Psoas muscle (tissue), 8 donors: Measurements from ENCODE around the gene FAM171A1. TPM values are rescaled to one million over a fixed set of nuclear protein-coding genes. Genes with fewer than 3 reads are reported as not detected.

Source experiments
- ATAC-seq, 4 donors: fragments of 200-7000 bp; cut with Tn5 transposase; one replicate each; pipeline ENCODE4 v1.9.1; 2020; ENCODE audit warnings: moderate library complexity in 3 of 4, mild to moderate bottlenecking in 2 of 4
- DNase-seq, 2 donors: peaks; one replicate each; pipeline ENCODE4 v3.0.0-alpha.2; 2020
- H3K27ac ChIP-seq: fragments of 200-600 bp; one replicate; pipeline ENCODE4 v1.8.0; 2022
- H3K27me3 ChIP-seq, 3 donors: fragments of 200-600 bp in 1 of 3; one replicate each; pipeline versions ENCODE4 v1.6.1 to v1.8.0; 2013 to 2022; ENCODE audit warnings: low read length in 2 of 3, mild to moderate bottlenecking in 2 of 3, moderate library complexity in 1 of 3; ENCODE audit not compliant: insufficient read depth in 3 of 3
- H3K36me3 ChIP-seq, 2 donors: fragments of 200-600 bp in 1 of 2; one replicate each; pipeline versions ENCODE4 v1.6.1 to v1.8.0; 2013 to 2022; ENCODE audit warnings: low read depth in 1 of 2, mild to moderate bottlenecking in 1 of 2, moderate library complexity in 1 of 2; ENCODE audit not compliant: insufficient read depth in 1 of 2
- H3K4me1 ChIP-seq: fragments of 200-600 bp; one replicate; pipeline ENCODE4 v1.8.0; 2022
- H3K4me3 ChIP-seq: fragments of 200-600 bp; one replicate; pipeline ENCODE4 v1.8.0; 2022; ENCODE audit warnings: mild to moderate bottlenecking
- H3K9me3 ChIP-seq: fragments of 200-600 bp; one replicate; pipeline ENCODE4 v1.8.0; 2022
- WGBS, 3 donors: extraction: QIAGEN DNeasy Blood & Tissue Kit; methylation state at CpG; one replicate each; pipeline versions ENCODE4 v1.1.6 to v1.1.7; 2013; 5-methylcytosine and 5-hydroxymethylcytosine counted together
- intact Hi-C, 2 donors: fragments of 100-400 bp; cut with DNase I; formaldehyde crosslinking; loops; one replicate each; pipeline versions ENCODE4 v1.11.0 to v1.14.2; 2022
- polyA plus RNA-seq, 3 donors: library from polyadenylated mRNA; stranded (reverse); fragments of 200-250 nt; gene quantifications; one replicate each; pipeline ENCODE4 v1.2.3, GENCODE V29; 2013
- total RNA-seq, 4 donors: library from RNA; stranded (reverse); fragmentation: NEBNext Ultra II Directional in 2 of 4; extraction: Animal tissue kit (Norgen Biotek cat#: 25700) in 2 of 4; gene quantifications; one replicate each; pipeline versions ENCODE4 v1.2.1 to v1.2.4, GENCODE V29; 2021 to 2023
- TF ChIP-seq, protein P1 (sequence below): fragments of 200-600 bp; IDR thresholded peaks from one replicate; pipeline ENCODE4 v1.8.0; 2022; ENCODE audit warnings: antibody characterized with exemption
- donor health status: healthy with polysubstance abuse.
- donor health status: DM: no; HTN: no; CAD: no; lungs with moderate emphysema.
- donor health status: Bipolar disorder and iron deficiency.
- donor health status: healthy.
- donor health status: DM: yes; HTN: yes; CAD: no.
- donor health status: DM: no; HTN: no; CAD: no.
- donor health status: DM: no; HTN: no; CAD: no.
- donor health status: DM: yes; HTN: yes; CAD: no.

The FAM171A1 gene
- total and polyA plus RNA-seq, 7 donors, result 3.9 to 10.5 (median 5.0) TPM

DNA sequence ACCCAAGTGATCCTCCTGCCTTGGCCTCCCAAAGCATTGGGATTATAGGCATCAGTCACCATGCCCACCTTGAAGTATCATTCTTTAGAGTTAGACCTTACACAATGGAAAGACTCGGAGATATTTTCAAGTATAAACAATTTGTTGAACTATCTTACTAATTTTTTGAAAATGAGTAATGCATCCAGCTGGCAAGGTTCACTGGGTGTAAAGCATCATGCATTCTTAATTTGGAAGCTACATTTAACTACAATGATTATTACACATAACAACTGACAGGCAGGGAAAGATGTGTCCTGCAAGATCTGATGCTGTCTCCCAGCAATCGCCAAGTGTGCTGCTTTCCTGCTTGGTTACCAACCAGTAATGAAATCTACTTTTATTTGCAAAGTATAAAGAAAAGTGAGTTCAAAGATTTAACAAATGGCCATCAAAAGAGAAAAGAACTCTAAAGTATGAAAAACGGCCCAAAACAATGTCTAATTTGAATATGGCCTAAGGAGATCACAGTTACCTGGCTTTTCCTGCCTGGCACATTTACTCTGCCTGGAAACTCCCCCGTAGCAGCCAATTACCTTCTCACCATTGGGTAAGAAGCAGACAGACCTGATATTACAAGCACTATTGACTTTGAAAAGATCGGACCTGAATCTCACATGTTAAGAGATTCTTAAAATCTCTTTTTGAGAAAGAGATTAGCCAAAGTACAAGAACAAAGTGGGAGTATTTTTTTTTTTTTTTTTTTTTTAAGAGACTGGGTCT, 143.3 kb downstream of the FAM171A1 start:
- Histone ChIP-seq H3K27me3 (no peaks in the 10 kb centered on the region), H3K27ac (no peak overlapping the region), H3K9me3 (no peaks in the 10 kb centered on the region), H3K4me1 (no peaks in the 10 kb centered on the region), H3K36me3 (no peaks in the 10 kb centered on the region), H3K4me3 (no peak overlapping the region)
- DNase-seq, result no peak
- no peak for ATAC-seq
- WGBS, 3 donors, result 84 to 86% (median 85%) methylated on average over 5 of the region's 5 CpGs
- intact Hi-C loops, result no loop called here
- TF ChIP-seq, protein P1, sequence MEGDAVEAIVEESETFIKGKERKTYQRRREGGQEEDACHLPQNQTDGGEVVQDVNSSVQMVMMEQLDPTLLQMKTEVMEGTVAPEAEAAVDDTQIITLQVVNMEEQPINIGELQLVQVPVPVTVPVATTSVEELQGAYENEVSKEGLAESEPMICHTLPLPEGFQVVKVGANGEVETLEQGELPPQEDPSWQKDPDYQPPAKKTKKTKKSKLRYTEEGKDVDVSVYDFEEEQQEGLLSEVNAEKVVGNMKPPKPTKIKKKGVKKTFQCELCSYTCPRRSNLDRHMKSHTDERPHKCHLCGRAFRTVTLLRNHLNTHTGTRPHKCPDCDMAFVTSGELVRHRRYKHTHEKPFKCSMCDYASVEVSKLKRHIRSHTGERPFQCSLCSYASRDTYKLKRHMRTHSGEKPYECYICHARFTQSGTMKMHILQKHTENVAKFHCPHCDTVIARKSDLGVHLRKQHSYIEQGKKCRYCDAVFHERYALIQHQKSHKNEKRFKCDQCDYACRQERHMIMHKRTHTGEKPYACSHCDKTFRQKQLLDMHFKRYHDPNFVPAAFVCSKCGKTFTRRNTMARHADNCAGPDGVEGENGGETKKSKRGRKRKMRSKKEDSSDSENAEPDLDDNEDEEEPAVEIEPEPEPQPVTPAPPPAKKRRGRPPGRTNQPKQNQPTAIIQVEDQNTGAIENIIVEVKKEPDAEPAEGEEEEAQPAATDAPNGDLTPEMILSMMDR, result no peak

DNA sequence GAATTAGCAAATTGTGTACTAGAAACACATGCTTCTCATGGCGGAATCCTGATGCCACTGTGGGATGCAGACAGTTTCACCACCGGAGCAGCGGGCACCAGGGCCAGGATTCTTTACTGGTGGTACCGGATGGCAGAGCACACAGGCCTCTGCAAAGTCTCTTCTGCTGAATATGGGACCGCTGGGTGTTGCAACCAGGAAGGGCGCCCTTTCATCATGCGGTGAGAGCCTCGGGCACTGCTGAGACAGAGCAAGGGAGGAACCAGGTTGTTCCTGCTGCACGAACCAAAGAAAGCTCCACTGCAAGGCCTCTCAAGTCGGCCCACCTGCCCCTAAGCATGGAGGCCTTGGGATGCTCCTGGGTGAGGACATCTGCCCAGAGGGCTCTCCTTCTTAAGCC, 145.6 kb downstream of the FAM171A1 start:
- intact Hi-C loops, result no loop called here
- no peaks in the 10 kb centered on the region for H3K27me3 ChIP-seq
- no peaks in the 10 kb centered on the region for H3K4me1 ChIP-seq
- WGBS, 3 donors, result 93 to 98% (median 97%) methylated on average over 10 of the region's 10 CpGs
- H3K27ac ChIP-seq, result no peak overlapping the region
- TF ChIP-seq, protein P1, result no peak
- no peaks in the 10 kb centered on the region for H3K9me3 ChIP-seq
- H3K4me3 ChIP-seq, result no peak overlapping the region
- H3K36me3 ChIP-seq, result no peaks in the 10 kb centered on the region
- ATAC-seq (no peak), DNase-seq (no peak)

DNA sequence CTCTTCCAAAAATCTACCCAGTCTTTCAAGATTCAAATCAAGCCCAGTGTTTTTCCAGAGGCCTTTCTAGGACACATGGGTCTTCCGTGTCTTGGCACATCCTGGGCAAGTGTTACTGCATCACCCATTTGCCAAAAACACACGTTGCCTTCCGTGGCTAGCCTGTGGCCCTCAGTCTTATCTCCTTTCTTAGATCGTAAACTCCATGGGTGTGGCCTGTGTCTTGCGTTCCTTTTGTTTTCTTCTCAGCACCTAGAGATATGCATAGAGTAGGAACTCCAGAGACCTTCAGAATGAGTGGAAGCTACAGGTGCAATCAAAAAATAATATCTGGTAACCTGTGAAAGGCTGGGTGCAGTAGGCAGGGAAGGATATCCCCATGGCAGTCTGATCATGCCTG, 146.1 kb downstream of the FAM171A1 start:
- no peak for ATAC-seq
- Histone ChIP-seq H3K4me1 (no peaks in the 10 kb centered on the region), H3K36me3 (no peaks in the 10 kb centered on the region), H3K27ac (no peak overlapping the region), H3K27me3 (no peaks in the 10 kb centered on the region), H3K4me3 (no peak overlapping the region), H3K9me3 (no peaks in the 10 kb centered on the region)
- no peak for DNase-seq
- WGBS, 3 donors, result 89 to 93% (median 92%) methylated on average over 5 of the region's 5 CpGs
- TF ChIP-seq, protein P1, result no peak
- intact Hi-C loops, result no loop called here

DNA sequence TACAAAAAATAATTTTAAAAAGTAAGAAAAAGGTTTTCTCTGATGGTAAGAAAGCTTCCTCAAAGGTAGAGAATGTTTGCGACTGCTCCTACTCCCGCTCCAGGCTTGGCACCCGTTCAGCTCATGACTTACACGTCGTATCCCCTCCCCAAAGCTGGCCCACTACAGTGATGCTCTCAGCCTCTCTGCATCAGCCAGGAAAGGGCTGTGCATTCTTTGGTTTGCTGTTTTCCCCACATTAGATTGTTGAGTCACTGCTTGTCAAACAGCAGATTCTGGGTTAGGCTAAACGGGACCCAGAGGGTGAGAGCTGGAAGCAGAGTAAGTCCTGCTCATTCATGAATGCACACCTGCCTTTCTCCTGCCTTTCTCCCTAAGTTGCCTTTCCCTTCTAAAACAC, 147.9 kb downstream of the FAM171A1 start:
- no peaks in the 10 kb centered on the region for H3K9me3 ChIP-seq
- TF ChIP-seq, protein P1, result no peak
- H3K27ac ChIP-seq, result no peak overlapping the region
- H3K4me1 ChIP-seq, result no peaks in the 10 kb centered on the region
- intact Hi-C loops, result no loop called here
- DNase-seq, result no peak
- H3K4me3 ChIP-seq, result no peak overlapping the region
- ATAC-seq, result no peak
- WGBS, 3 donors, result 76 to 81% (median 78%) methylated on average over 6 of the region's 6 CpGs
- no peaks in the 10 kb centered on the region for H3K27me3 ChIP-seq
- no peaks in the 10 kb centered on the region for H3K36me3 ChIP-seq

DNA sequence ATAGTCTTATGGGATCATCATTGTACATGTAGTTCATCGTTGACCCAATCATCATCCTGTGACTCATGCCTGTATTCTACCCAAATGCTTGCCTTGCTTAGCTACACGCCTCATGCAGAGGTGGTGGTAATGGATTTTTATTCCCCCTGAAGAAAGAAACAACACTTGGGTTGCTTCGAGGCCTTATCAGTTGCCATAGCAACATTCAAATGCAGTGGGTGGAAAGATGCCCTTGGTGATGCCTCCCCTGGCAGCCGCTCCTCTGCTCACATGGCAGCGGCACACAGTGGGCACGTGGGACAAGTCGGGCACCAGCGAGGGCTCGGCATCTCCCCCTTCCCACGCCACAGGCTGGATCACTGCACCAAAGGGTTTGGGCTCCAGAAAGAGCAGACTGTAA, 148.6 kb downstream of the FAM171A1 start:
- intact Hi-C loops, result no loop called here
- no peaks in the 10 kb centered on the region for H3K4me1 ChIP-seq
- no peak overlapping the region for H3K4me3 ChIP-seq
- H3K36me3 ChIP-seq, result no peaks in the 10 kb centered on the region
- TF ChIP-seq, protein P1, result no peak
- H3K27ac ChIP-seq, result no peak overlapping the region
- no peaks in the 10 kb centered on the region for H3K9me3 ChIP-seq
- 88 to 90% (median 90%) methylated on average over 10 of the region's 10 CpGs for WGBS, 3 donors
- ATAC-seq (no peak), DNase-seq (no peak)
- no peaks in the 10 kb centered on the region for H3K27me3 ChIP-seq
